Measurements from ENCODE around the gene NLRP7.

DNA sequence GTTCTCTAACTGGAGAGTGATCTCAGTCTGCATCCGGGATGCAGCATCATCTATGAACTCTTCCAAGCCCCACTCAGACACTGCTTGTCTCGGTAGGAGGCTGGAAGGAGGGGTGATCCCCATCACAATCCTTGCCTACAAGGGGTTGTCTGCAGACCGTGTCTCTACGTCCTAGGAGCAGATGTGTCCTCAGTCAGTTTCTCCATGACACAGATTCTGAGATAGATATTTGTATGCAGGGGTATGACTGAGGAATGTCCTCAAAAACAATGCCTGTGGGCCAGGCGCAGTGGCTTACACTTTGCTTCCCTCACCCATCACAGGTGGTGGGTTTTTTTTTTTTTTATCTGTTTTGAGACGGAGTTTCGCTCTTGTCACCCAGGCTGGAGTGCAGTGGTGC is 40.5 kb downstream of the NLRP7 start:
- TF ChIP-seq, protein P1, sequence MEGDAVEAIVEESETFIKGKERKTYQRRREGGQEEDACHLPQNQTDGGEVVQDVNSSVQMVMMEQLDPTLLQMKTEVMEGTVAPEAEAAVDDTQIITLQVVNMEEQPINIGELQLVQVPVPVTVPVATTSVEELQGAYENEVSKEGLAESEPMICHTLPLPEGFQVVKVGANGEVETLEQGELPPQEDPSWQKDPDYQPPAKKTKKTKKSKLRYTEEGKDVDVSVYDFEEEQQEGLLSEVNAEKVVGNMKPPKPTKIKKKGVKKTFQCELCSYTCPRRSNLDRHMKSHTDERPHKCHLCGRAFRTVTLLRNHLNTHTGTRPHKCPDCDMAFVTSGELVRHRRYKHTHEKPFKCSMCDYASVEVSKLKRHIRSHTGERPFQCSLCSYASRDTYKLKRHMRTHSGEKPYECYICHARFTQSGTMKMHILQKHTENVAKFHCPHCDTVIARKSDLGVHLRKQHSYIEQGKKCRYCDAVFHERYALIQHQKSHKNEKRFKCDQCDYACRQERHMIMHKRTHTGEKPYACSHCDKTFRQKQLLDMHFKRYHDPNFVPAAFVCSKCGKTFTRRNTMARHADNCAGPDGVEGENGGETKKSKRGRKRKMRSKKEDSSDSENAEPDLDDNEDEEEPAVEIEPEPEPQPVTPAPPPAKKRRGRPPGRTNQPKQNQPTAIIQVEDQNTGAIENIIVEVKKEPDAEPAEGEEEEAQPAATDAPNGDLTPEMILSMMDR (IDR thresholded peaks at IDR 0.05), result no peak
- no peak for TF ChIP-seq POLR2A (IDR thresholded peaks at IDR 0.05)
